HCT116 (cell line): Measurements from ENCODE around the gene STK25. TPM values are rescaled to one million over a fixed set of nuclear protein-coding genes. Genes with fewer than 3 reads are reported as not detected.
A peak's percentile ranks its signal among the peaks of the same experiment; 100 is the strongest.

Experiments used
- ATAC-seq: fragments of 200-7000 bp; cut with Tn5 transposase; 2 replicates; pipeline ENCODE4 v1.9.1; 2020; ENCODE audit warnings: mild to moderate bottlenecking, moderate library complexity
- BruUV-seq: library from RNA; stranded (reverse); fragments of 400-500 nt; replicated peaks from 2 replicates; lab custom pipeline; 2021; lab: Mats Ljungman, UMichigan
- CTCF ChIA-PET: fragments of 300-600 bp; sonication (Branson Sonifier 250); formaldehyde crosslinking; loops from one replicate; lab custom pipeline; 2021; ENCODE audit warnings: antibody characterized with exemption; lab: Charles Lee
- POLR2A ChIA-PET: fragments of 300-600, 350-600 bp; sonication (Branson Sonifier 250); formaldehyde crosslinking; loops from one replicate; lab custom pipeline; 2021; ENCODE audit warnings: antibody characterized with exemption; lab: Charles Lee
- RAD21 ChIA-PET, 2 experiments: fragments of 300-600 bp; sonication (Branson Sonifier 250); formaldehyde crosslinking; loops; one replicate each; lab custom pipeline; 2023; ENCODE audit warnings: low total read pairs in 2 of 2; ENCODE audit not compliant: uncharacterized antibody in 2 of 2, unreplicated experiment in 2 of 2, low non-redundant PET in 1 of 2; lab: Charles Lee
- DNase-seq: peaks from one replicate; pipeline ENCODE4 v3.0.0-alpha.2; 2010; ENCODE audit warnings: low read depth, low spot score
- H2AFZ ChIP-seq: fragments of 200-600 bp; shearing (Covaris generic), sonication (generic); 2 replicates; pipeline ENCODE4 v1.6.1; 2017; ENCODE audit warnings: low read depth, mixed run types, mixed read lengths, antibody characterized with exemption, low read length; ENCODE audit not compliant: poor library complexity, severe bottlenecking
- H3K27ac ChIP-seq: 2 replicates; pipeline ENCODE4 v1.5.1; 2012; ENCODE audit warnings: low read depth, low read length
- H3K27me3 ChIP-seq: fragments of 200-600 bp; sonication (generic); 2 replicates; pipeline ENCODE4 v1.6.1; 2016; ENCODE audit warnings: mixed run types, low read length, mixed read lengths; ENCODE audit not compliant: insufficient read depth
- H3K36me3 ChIP-seq, 2 experiments: fragments of 200-500 bp in 1 of 2; fragments of 200-600 bp in 1 of 2; sonication (Bioruptor generic) in 1 of 2; sonication (generic) in 1 of 2; 2 replicates each; pipeline versions ENCODE4 v1.5.1 to v1.6.1; 2014 to 2016; ENCODE audit warnings: low read length in 2 of 2, inconsistent platforms in 1 of 2, mixed read lengths in 1 of 2, mixed run types in 1 of 2; ENCODE audit not compliant: insufficient read depth in 2 of 2, control insufficient read depth in 1 of 2
- H3K4me1 ChIP-seq, 2 experiments: fragments of 200-600 bp in 1 of 2; sonication (generic) in 1 of 2; 2 replicates each; pipeline versions ENCODE4 v1.5.1 to v1.6.1; 2012 to 2017; ENCODE audit warnings: low read length in 2 of 2, inconsistent platforms in 1 of 2, mild to moderate bottlenecking in 1 of 2, mixed read lengths in 1 of 2, mixed run types in 1 of 2, moderate library complexity in 1 of 2; ENCODE audit not compliant: insufficient read depth in 2 of 2, control insufficient read depth in 1 of 2
- H3K4me2 ChIP-seq: fragments of 200-600 bp; sonication (generic); 2 replicates; pipeline ENCODE4 v1.6.1; 2017; ENCODE audit warnings: mixed run types, low read length, mixed read lengths
- H3K4me3 ChIP-seq, 2 experiments: fragments of 200-600 bp in 1 of 2; sonication (generic) in 1 of 2; replicated peaks in 1 of 2; 2 replicates each; pipeline ENCODE4 v1.5.1; 2011 to 2016; ENCODE audit warnings: low read length in 2 of 2, control low read depth in 1 of 2, low read depth in 1 of 2, mild to moderate bottlenecking in 1 of 2, mixed read lengths in 1 of 2, mixed run types in 1 of 2
- H3K79me2 ChIP-seq: fragments of 200-600 bp; sonication (generic); 2 replicates; pipeline ENCODE4 v1.6.1; 2017; ENCODE audit warnings: mild to moderate bottlenecking, mixed run types, low read length, moderate library complexity, mixed read lengths; ENCODE audit not compliant: insufficient read depth
- H3K9ac ChIP-seq: fragments of 200-600 bp; sonication (generic); 2 replicates; pipeline ENCODE4 v1.6.1; 2016; ENCODE audit warnings: low read length, mixed read lengths
- H3K9me2 ChIP-seq: fragments of 200-600 bp; sonication (generic), shearing (Covaris generic); 2 replicates; pipeline ENCODE4 v1.6.1; 2017; ENCODE audit warnings: mixed run types, mild to moderate bottlenecking, moderate library complexity; ENCODE audit not compliant: insufficient read depth
- H3K9me3 ChIP-seq, 2 experiments: fragments of 200-500 bp in 1 of 2; fragments of 200-600 bp in 1 of 2; sonication (Bioruptor generic) in 1 of 2; sonication (generic) in 1 of 2; 2 replicates each; pipeline ENCODE4 v1.6.1; 2014 to 2017; ENCODE audit warnings: low read length in 2 of 2, mixed read lengths in 2 of 2, inconsistent platforms in 1 of 2, low read depth in 1 of 2, mild to moderate bottlenecking in 1 of 2, mixed run types in 1 of 2, moderate library complexity in 1 of 2; ENCODE audit not compliant: control insufficient read depth in 1 of 2, insufficient read depth in 1 of 2
- H4K20me1 ChIP-seq: fragments of 200-600 bp; sonication (generic), shearing (Covaris generic); 2 replicates; pipeline ENCODE4 v1.6.1; 2017; ENCODE audit warnings: mixed run types, mild to moderate bottlenecking, moderate library complexity; ENCODE audit not compliant: insufficient read depth
- CBX3 ChIP-seq: IDR thresholded peaks from 2 replicates; pipeline ENCODE4 v1.6.1; 2012; ENCODE audit warnings: low read depth
- CEBPB ChIP-seq: IDR thresholded peaks from 2 replicates; pipeline ENCODE4 v1.6.1; 2012; ENCODE audit warnings: low read depth
- EGR1 ChIP-seq: IDR thresholded peaks from 2 replicates; pipeline ENCODE4 v1.6.1; 2012; ENCODE audit warnings: low read depth
- EZH2phosphoT487 ChIP-seq: fragments of 200-600 bp; IDR thresholded peaks from 2 replicates; pipeline ENCODE4 v1.6.1; 2018; ENCODE audit warnings: antibody characterized with exemption, borderline replicate concordance
- SIN3A ChIP-seq: IDR thresholded peaks from 2 replicates; pipeline ENCODE4 v1.6.1; 2012; ENCODE audit warnings: low read depth
- SP1 ChIP-seq: IDR thresholded peaks from 2 replicates; pipeline ENCODE4 v1.6.1; 2012; ENCODE audit warnings: low read depth
- ZBTB33 ChIP-seq: IDR thresholded peaks from 2 replicates; pipeline ENCODE4 v1.6.1; 2011; ENCODE audit warnings: mild to moderate bottlenecking, low read length, moderate library complexity; ENCODE audit not compliant: insufficient replicate concordance; ENCODE audit errors: extremely low read depth
- ZFX ChIP-seq: fragments of 450-650 bp; IDR thresholded peaks from 2 replicates; pipeline ENCODE4 v1.6.1; 2017
- ZNF274 ChIP-seq: fragments of 200-500 bp; sonication (Bioruptor generic); IDR thresholded peaks from 2 replicates; pipeline ENCODE4 v1.6.1; 2014; ENCODE audit warnings: mild to moderate bottlenecking, low read depth, low read length, inconsistent platforms
- intact Hi-C: fragments of 100-400 bp; cut with micrococcal nuclease; formaldehyde crosslinking; loops from 2 replicates; pipeline ENCODE4 v1.10.0; 2022
- total RNA-seq: library from RNA; stranded (reverse); gene quantifications from one replicate; pipeline ENCODE4 v1.2.1, GENCODE V29; 2021; ENCODE audit not compliant: unreplicated experiment
- TF ChIP-seq, protein P1 (sequence below): IDR thresholded peaks from 2 replicates; pipeline ENCODE4 v1.6.1; 2012; ENCODE audit warnings: low read depth

Gene STK25
- total RNA-seq, 1 experiment from 2014 or later = 160 TPM

DNA sequence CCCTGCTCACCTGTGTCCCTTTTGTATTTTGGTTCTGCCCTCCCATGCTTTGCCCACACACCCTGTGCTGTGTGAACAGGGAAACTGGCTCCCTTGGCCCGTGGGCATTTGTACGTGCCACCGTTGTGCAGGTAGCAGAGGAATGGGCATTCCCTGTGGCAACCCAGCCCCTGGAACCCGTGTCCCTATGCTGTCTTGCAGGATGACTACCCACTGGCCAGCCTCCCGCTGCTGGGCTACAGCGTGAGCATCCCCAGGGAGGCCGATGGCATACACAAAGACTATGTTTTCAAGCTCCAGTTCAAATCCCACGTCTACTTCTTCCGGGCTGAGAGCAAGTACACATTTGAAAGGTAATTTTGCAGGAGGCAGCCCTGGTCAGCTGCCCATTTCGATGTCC, 15.3 kb downstream of the STK25 start (continued):
- TF ChIP-seq, protein P1, sequence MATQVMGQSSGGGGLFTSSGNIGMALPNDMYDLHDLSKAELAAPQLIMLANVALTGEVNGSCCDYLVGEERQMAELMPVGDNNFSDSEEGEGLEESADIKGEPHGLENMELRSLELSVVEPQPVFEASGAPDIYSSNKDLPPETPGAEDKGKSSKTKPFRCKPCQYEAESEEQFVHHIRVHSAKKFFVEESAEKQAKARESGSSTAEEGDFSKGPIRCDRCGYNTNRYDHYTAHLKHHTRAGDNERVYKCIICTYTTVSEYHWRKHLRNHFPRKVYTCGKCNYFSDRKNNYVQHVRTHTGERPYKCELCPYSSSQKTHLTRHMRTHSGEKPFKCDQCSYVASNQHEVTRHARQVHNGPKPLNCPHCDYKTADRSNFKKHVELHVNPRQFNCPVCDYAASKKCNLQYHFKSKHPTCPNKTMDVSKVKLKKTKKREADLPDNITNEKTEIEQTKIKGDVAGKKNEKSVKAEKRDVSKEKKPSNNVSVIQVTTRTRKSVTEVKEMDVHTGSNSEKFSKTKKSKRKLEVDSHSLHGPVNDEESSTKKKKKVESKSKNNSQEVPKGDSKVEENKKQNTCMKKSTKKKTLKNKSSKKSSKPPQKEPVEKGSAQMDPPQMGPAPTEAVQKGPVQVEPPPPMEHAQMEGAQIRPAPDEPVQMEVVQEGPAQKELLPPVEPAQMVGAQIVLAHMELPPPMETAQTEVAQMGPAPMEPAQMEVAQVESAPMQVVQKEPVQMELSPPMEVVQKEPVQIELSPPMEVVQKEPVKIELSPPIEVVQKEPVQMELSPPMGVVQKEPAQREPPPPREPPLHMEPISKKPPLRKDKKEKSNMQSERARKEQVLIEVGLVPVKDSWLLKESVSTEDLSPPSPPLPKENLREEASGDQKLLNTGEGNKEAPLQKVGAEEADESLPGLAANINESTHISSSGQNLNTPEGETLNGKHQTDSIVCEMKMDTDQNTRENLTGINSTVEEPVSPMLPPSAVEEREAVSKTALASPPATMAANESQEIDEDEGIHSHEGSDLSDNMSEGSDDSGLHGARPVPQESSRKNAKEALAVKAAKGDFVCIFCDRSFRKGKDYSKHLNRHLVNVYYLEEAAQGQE = no peak
- TF ChIP-seq CBX3 (no peak), ZBTB33 (no peak)
- TF ChIP-seq, all 23 proteins: peak for 0

- Histone ChIP-seq H3K36me3 (peaks cover 13 to 20% of the 10 kb centered on the region in 2 experiments), H3K27me3 (no peaks in the 10 kb centered on the region), H3K4me2 (no peak overlapping the region), H2AFZ (no peak overlapping the region), H3K4me3 (no peak overlapping the region), H4K20me1 (no peaks in the 10 kb centered on the region), H3K79me2 (no peaks in the 10 kb centered on the region), H3K27ac (no peak overlapping the region), H3K9me2 (no peaks in the 10 kb centered on the region), H3K9me3 (no peaks in the 10 kb centered on the region), H3K4me1 (no peaks in the 10 kb centered on the region), H3K9ac (no peak overlapping the region)
- RAD21 ChIA-PET = no interaction called here
- no peak for DNase-seq
- TF ChIP-seq CEBPB (no peak), CBX3 (no peak), ZNF274 (no peak), EZH2phosphoT487 (no peak), EGR1 (no peak), SIN3A (no peak), SP1 (no peak), ZFX (no peak)
- CTCF ChIA-PET = interaction anchor here (0.6 kb wide), 1 partner anchor 385 kb away, joined by 3 read pairs; no protein-coding TSS in a partner anchor
- POLR2A ChIA-PET = no interaction called here
- BruUV-seq = no TSS peak
- ATAC-seq = 0 out of 2 replicates have a peak, but pooled peaks have one; percentile 15
- intact Hi-C loops = no loop called here
Observed at GRCh38 chr2:241492174-241492565, 16.2 kb downstream of the STK25 start.
